ENCODE results near the gene SOD3. TPM values are rescaled to one million over a fixed set of nuclear protein-coding genes. Genes with fewer than 3 reads are reported as not detected.

The SOD3 gene
- total and polyA plus RNA-seq, 2 of the 4 experiments (the other 2 are of a cell fraction): 0.36 to 5.8 TPM

DNA sequence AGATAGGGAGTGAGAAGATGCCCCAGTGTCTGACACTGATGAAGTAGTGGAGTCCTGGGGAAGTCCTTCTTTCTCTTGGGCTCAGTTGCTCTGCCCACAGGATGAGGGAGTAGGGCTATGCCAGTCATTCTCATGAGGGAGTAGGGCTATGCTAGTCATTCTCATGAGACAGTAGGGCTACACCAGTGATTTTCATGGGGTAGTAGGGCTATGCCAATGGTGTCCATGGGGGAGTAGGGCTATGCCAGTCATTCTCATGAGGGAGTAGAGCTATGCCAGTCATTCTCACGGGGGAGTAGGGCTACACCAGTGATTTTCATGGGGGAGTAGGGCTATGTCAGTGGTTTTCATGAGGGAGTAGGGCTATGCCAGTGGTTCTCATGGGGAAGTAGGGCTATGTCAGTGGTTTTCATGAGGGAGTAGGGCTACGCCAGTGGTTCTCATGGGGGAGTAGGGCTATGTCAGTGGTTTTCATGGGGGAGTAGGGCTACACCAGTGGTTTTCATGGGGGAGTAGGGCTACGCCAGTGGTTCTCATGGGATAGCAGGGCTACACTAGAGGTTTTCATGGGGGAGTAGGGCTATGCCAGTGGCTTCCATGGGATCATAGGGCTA lies 43.3 kb upstream of the SOD3 start:
- H3K79me1 ChIP-seq (ENCODE audit: low read depth in 1 of 2, low read length in 2 of 2): no peaks in the 10 kb centered on the region
- no peak overlapping the region for H2BK5ac ChIP-seq (ENCODE audit: low read depth, low read length, poor library complexity, severe bottlenecking)
- no peak overlapping the region for H2AK5ac ChIP-seq (ENCODE audit: low read depth, low read length)
- no peak overlapping the region for H4K5ac ChIP-seq (ENCODE audit: low read depth, low read length)
- dilution Hi-C loops (cut with HindIII; ENCODE audit: low sequenced_read_pairs, unreplicated experiment) (no loop called here), in situ Hi-C loops (cut with MboI; ENCODE audit: low sequenced_read_pairs) (no loop called here), intact Hi-C loops (cut with micrococcal nuclease) (no loop called here)
- no peak for TF ChIP-seq CEBPB (IDR thresholded peaks at IDR 0.05; ENCODE audit: low read depth, low read length)
- no peak for TF ChIP-seq RCOR1 (IDR thresholded peaks at IDR 0.05; ENCODE audit: insufficient replicate concordance, low read length)
- no peak for TF ChIP-seq CHD1 (IDR thresholded peaks at IDR 0.05; ENCODE audit: low read depth, low read length)
- no peak for TF ChIP-seq RAD21 (IDR thresholded peaks at IDR 0.05; ENCODE audit: low read length)
- TF ChIP-seq, protein P1, sequence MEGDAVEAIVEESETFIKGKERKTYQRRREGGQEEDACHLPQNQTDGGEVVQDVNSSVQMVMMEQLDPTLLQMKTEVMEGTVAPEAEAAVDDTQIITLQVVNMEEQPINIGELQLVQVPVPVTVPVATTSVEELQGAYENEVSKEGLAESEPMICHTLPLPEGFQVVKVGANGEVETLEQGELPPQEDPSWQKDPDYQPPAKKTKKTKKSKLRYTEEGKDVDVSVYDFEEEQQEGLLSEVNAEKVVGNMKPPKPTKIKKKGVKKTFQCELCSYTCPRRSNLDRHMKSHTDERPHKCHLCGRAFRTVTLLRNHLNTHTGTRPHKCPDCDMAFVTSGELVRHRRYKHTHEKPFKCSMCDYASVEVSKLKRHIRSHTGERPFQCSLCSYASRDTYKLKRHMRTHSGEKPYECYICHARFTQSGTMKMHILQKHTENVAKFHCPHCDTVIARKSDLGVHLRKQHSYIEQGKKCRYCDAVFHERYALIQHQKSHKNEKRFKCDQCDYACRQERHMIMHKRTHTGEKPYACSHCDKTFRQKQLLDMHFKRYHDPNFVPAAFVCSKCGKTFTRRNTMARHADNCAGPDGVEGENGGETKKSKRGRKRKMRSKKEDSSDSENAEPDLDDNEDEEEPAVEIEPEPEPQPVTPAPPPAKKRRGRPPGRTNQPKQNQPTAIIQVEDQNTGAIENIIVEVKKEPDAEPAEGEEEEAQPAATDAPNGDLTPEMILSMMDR (conservative IDR thresholded peaks at IDR 0.05; ENCODE audit: low read depth, low read length): no peak
- TF ChIP-seq, protein P2, sequence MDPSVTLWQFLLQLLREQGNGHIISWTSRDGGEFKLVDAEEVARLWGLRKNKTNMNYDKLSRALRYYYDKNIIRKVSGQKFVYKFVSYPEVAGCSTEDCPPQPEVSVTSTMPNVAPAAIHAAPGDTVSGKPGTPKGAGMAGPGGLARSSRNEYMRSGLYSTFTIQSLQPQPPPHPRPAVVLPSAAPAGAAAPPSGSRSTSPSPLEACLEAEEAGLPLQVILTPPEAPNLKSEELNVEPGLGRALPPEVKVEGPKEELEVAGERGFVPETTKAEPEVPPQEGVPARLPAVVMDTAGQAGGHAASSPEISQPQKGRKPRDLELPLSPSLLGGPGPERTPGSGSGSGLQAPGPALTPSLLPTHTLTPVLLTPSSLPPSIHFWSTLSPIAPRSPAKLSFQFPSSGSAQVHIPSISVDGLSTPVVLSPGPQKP (IDR thresholded peaks at IDR 0.05; ENCODE audit: borderline replicate concordance, low read depth, low read length): no peak
- DNase-seq: no peak
- H3K23ac ChIP-seq (ENCODE audit: low read depth, low read length): no peak overlapping the region
- BruUV-seq (replicated peaks): no TSS peak
- H3K4ac ChIP-seq (ENCODE audit: low read depth, low read length): no peak overlapping the region
- no peak overlapping the region for H2AK9ac ChIP-seq (replicated peaks; ENCODE audit: low read depth, low read length, poor library complexity)
- H3K9me3 ChIP-seq (ENCODE audit: control insufficient read depth, insufficient read depth, low read length): peaks cover 3% of the 10 kb centered on the region; the same call in 1 of the 2 replicates
- no peaks in the 10 kb centered on the region for H3K27me3 ChIP-seq (ENCODE audit: control insufficient read depth, insufficient read depth, low read length)
- H3K4me1 ChIP-seq (ENCODE audit: control insufficient read depth, insufficient read depth, low read length): no peaks in the 10 kb centered on the region
- H2BK120ac ChIP-seq (ENCODE audit: low read depth, low read length): no peak overlapping the region
- H4K20me1 ChIP-seq (ENCODE audit: insufficient read depth, low read length): no peaks in the 10 kb centered on the region
- H3K18ac ChIP-seq (ENCODE audit: low read depth, low read length): no peak overlapping the region
- CTCF ChIA-PET: no interaction called here
- no peak overlapping the region for H2AFZ ChIP-seq (replicated peaks; ENCODE audit: low read length, poor library complexity)
- no peak overlapping the region for H3K4me3 ChIP-seq (ENCODE audit: insufficient read depth, low read depth, low read length)
- ATAC-seq (ENCODE audit: low read depth): no peak
- H3K9ac ChIP-seq (ENCODE audit: low read depth, low read length): no peak overlapping the region
- POLR2A ChIA-PET (ENCODE audit: unreplicated experiment): no interaction called here
- no peaks in the 10 kb centered on the region for H3K36me3 ChIP-seq (ENCODE audit: control insufficient read depth, insufficient read depth, low read length)
- no peak overlapping the region for H3K27ac ChIP-seq (ENCODE audit: insufficient read depth, low read length)
- H3K9me1 ChIP-seq (ENCODE audit: insufficient read depth, low read length): no peaks in the 10 kb centered on the region
- no peak overlapping the region for H3K56ac ChIP-seq (ENCODE audit: extremely low read depth, insufficient read depth, low read length)
- no peak overlapping the region for H2BK15ac ChIP-seq (ENCODE audit: low read depth, low read length)
- WGBS, 2 experiments (ENCODE audit: extremely low coverage in 2 of 2, insufficient read length in 1 of 2): 70% methylated on average over 2 of the region's 3 CpGs; no CpG with 5 or more reads in 1 of the 2 experiments
- H3K4me2 ChIP-seq (ENCODE audit: low read depth, low read length): no peak overlapping the region
- no peak overlapping the region for H4K91ac ChIP-seq (ENCODE audit: insufficient read depth, low read depth, low read length)
- H2BK20ac ChIP-seq (ENCODE audit: low read depth, low read length): no peak overlapping the region
- no peak overlapping the region for H4K8ac ChIP-seq (ENCODE audit: low read depth in 2 of 2, low read length in 2 of 2)
- no peak overlapping the region for H3K14ac ChIP-seq (replicated peaks; ENCODE audit: low read depth, low read length)
